Stimulated activated CD4-positive, alpha-beta T cell treated with anti-CD3 and anti-CD28 coated beads, Interleukin-1b, Interleukin-23, amount 100 ng/mL, for 1 hour (primary cell): Measurements from ENCODE around the gene ELMO1.

Experiments used
- DNase-seq, 2 donors: peaks; one replicate each; pipeline ENCODE4 v3.0.0-alpha.2; 2020; ENCODE audit warnings: low read depth in 2 of 2

ELMO1 gene

GRCh38 chr7:37431413-37431812, 17.3 kb downstream of the ELMO1 start:
- DNase-seq: no peak

GRCh38 chr7:37430640-37431039, 18.0 kb downstream of the ELMO1 start:
- no peak for DNase-seq

- no peak for DNase-seq
These were observed 18.5 kb downstream of the ELMO1 start for GRCh38 chr7:37430171-37430570.

GRCh38 chr7:37429435-37429791, 19.3 kb downstream of the ELMO1 start:
- DNase-seq: no peak

- no peak for DNase-seq
These were observed 19.8 kb downstream of the ELMO1 start for GRCh38 chr7:37428681-37429434.

GRCh38 chr7:37427276-37427940, 21.3 kb downstream of the ELMO1 start:
- no peak for DNase-seq

GRCh38 chr7:37425498-37425897, 23.2 kb downstream of the ELMO1 start:
- no peak for DNase-seq

- no peak for DNase-seq
These were observed 23.7 kb downstream of the ELMO1 start for GRCh38 chr7:37424995-37425394.

GRCh38 chr7:37424521-37424920, 24.1 kb downstream of the ELMO1 start:
- no peak for DNase-seq

- DNase-seq: no peak
These were observed 26.7 kb downstream of the ELMO1 start for GRCh38 chr7:37421861-37422500.

GRCh38 chr7:37420946-37421695, 27.5 kb downstream of the ELMO1 start:
- no peak for DNase-seq

GRCh38 chr7:37419496-37419895, 29.2 kb downstream of the ELMO1 start:
- DNase-seq: no peak

- no peak for DNase-seq
These were observed 30.3 kb downstream of the ELMO1 start for GRCh38 chr7:37418381-37418780.

GRCh38 chr7:37417107-37417474, 31.6 kb downstream of the ELMO1 start:
- DNase-seq: no peak

GRCh38 chr7:37416378-37417106, 32.1 kb downstream of the ELMO1 start:
- no peak for DNase-seq

- no peak for DNase-seq
These were observed 33.0 kb downstream of the ELMO1 start for GRCh38 chr7:37415629-37416028.

GRCh38 chr7:37414352-37414983, 34.2 kb downstream of the ELMO1 start:
- DNase-seq: no peak

GRCh38 chr7:37411444-37412034, 37.1 kb downstream of the ELMO1 start:
- DNase-seq: no peak

GRCh38 chr7:37410305-37411229, 38.1 kb downstream of the ELMO1 start:
- no peak for DNase-seq

- DNase-seq: no peak
These were observed 39.2 kb downstream of the ELMO1 start for GRCh38 chr7:37409461-37409860.
